GM18508 (cell line): ENCODE data around the gene LGALS9.

ENCODE experiments used
- ATAC-seq: cut with Tn5 transposase; IDR thresholded peaks from one replicate; pipeline ENCODE4 v1.9.1; 2021; ENCODE audit warnings: moderate number of reproducible peaks; ENCODE audit not compliant: insufficient read depth, unreplicated experiment

LGALS9 gene

GRCh38 chr17:27630607-27631410, at the start of gene LGALS9:
Gene LGALS9, plus strand, starts transcription at chr17:27631188. Its CDS starts 78 bp downstream, at chr17:27631266.
- peak; percentile 39 for ATAC-seq

- no peak for ATAC-seq
These were observed 48.3 kb upstream of the LGALS9 start for GRCh38 chr17:27582696-27583095.

GRCh38 chr17:27585153-27585681, 45.8 kb upstream of the LGALS9 start:
- ATAC-seq = no peak

- ATAC-seq = no peak
These were observed 45.2 kb upstream of the LGALS9 start for GRCh38 chr17:27585792-27586191.

GRCh38 chr17:27586203-27586721, 44.7 kb upstream of the LGALS9 start:
- no peak for ATAC-seq

GRCh38 chr17:27588354-27588753, 42.6 kb upstream of the LGALS9 start:
- ATAC-seq = no peak

GRCh38 chr17:27590864-27591263, 40.1 kb upstream of the LGALS9 start:
- no peak for ATAC-seq

- ATAC-seq = no peak
These were observed 39.0 kb upstream of the LGALS9 start for GRCh38 chr17:27591986-27592385.

GRCh38 chr17:27593232-27593856, 37.6 kb upstream of the LGALS9 start:
- no peak for ATAC-seq

- no peak for ATAC-seq
These were observed 37.1 kb upstream of the LGALS9 start for GRCh38 chr17:27593857-27594255.

GRCh38 chr17:27595208-27595607, 35.8 kb upstream of the LGALS9 start:
- no peak for ATAC-seq

- ATAC-seq = no peak
These were observed 34.9 kb upstream of the LGALS9 start for GRCh38 chr17:27596096-27596495.

- no peak for ATAC-seq
These were observed 34.3 kb upstream of the LGALS9 start for GRCh38 chr17:27596566-27597187.

- no peak for ATAC-seq
These were observed 33.8 kb upstream of the LGALS9 start for GRCh38 chr17:27597188-27597580.

GRCh38 chr17:27597783-27598320, 33.1 kb upstream of the LGALS9 start:
- ATAC-seq = no peak

GRCh38 chr17:27598337-27599050, 32.5 kb upstream of the LGALS9 start:
- ATAC-seq = no peak

GRCh38 chr17:27600471-27600870, 30.5 kb upstream of the LGALS9 start:
- ATAC-seq = no peak

GRCh38 chr17:27601069-27601974, 29.7 kb upstream of the LGALS9 start:
- no peak for ATAC-seq

GRCh38 chr17:27601975-27602302, 29.0 kb upstream of the LGALS9 start:
- ATAC-seq = no peak
